Measurements from ENCODE around the gene MC1R. TPM values are rescaled to one million over a fixed set of nuclear protein-coding genes. Genes with fewer than 3 reads are reported as not detected.

MC1R gene
- total and polyA plus RNA-seq, 2 donors, result 0.99 to 20.4 TPM

GRCh38 chr16:89903908-89904515 is 14.7 kb upstream of the MC1R start:
- no peaks in the 10 kb centered on the region for H3K4me1 ChIP-seq (ENCODE audit: control insufficient read depth in 2 of 2, insufficient read depth in 2 of 2, low read length in 2 of 2)
- DNase-seq (ENCODE audit: low read depth in 6 of 9, low spot score in 9 of 9), result no peak
- no peaks in the 10 kb centered on the region for H3K27me3 ChIP-seq (ENCODE audit: control insufficient read depth in 2 of 2, insufficient read depth in 1 of 2, low read length in 1 of 2)
- peaks cover 70 to 78% of the 10 kb centered on the region in 2 donors for H3K36me3 ChIP-seq (ENCODE audit: control insufficient read depth in 2 of 2, insufficient read depth in 2 of 2, low read length in 1 of 2)
- no peak overlapping the region for H3K4me3 ChIP-seq (ENCODE audit: low read length in 2 of 2)
- no peak overlapping the region for H3K27ac ChIP-seq (ENCODE audit: low read depth in 1 of 2, low read length in 1 of 2)
- H3K9me3 ChIP-seq (ENCODE audit: control insufficient read depth in 2 of 2, insufficient read depth in 1 of 2, low read length in 1 of 2), result peaks cover 3 to 13% of the 10 kb centered on the region in 2 donors
- 99% methylated on average over 19 of the region's 19 CpGs for WGBS

GRCh38 chr16:89904606-89905510 is 13.8 kb upstream of the MC1R start:
- 97% methylated on average over 31 of the region's 31 CpGs for WGBS
- H3K36me3 ChIP-seq (ENCODE audit: control insufficient read depth in 2 of 2, insufficient read depth in 2 of 2, low read length in 1 of 2), result peaks cover 67 to 73% of the 10 kb centered on the region in 2 donors
- no peak for DNase-seq (ENCODE audit: low read depth in 6 of 9, low spot score in 9 of 9)
- H3K27me3 ChIP-seq (ENCODE audit: control insufficient read depth in 2 of 2, insufficient read depth in 1 of 2, low read length in 1 of 2), result no peaks in the 10 kb centered on the region
- H3K4me3 ChIP-seq (ENCODE audit: low read length in 2 of 2), result no peak overlapping the region
- peaks cover 3 to 13% of the 10 kb centered on the region in 2 donors for H3K9me3 ChIP-seq (ENCODE audit: control insufficient read depth in 2 of 2, insufficient read depth in 1 of 2, low read length in 1 of 2)
- no peak overlapping the region for H3K27ac ChIP-seq (ENCODE audit: low read depth in 1 of 2, low read length in 1 of 2)
- no peaks in the 10 kb centered on the region for H3K4me1 ChIP-seq (ENCODE audit: control insufficient read depth in 2 of 2, insufficient read depth in 2 of 2, low read length in 2 of 2)

- 98% methylated on average over 23 of the region's 23 CpGs for WGBS
- H3K27ac ChIP-seq (ENCODE audit: low read depth in 1 of 2, low read length in 1 of 2), result no peak overlapping the region
These were observed 13.0 kb upstream of the MC1R start for GRCh38 chr16:89905511-89906139.

GRCh38 chr16:89906140-89907025 is 12.3 kb upstream of the MC1R start:
- Histone ChIP-seq H3K4me1 (ENCODE audit: control insufficient read depth in 2 of 2, insufficient read depth in 2 of 2, low read length in 2 of 2) (no peaks in the 10 kb centered on the region), H3K4me3 (ENCODE audit: low read length in 2 of 2) (no peak overlapping the region), H3K36me3 (ENCODE audit: control insufficient read depth in 2 of 2, insufficient read depth in 2 of 2, low read length in 1 of 2) (peaks cover 65 to 69% of the 10 kb centered on the region in 2 donors), H3K9me3 (ENCODE audit: control insufficient read depth in 2 of 2, insufficient read depth in 1 of 2, low read length in 1 of 2) (peaks cover 3 to 13% of the 10 kb centered on the region in 2 donors), H3K27me3 (ENCODE audit: control insufficient read depth in 2 of 2, insufficient read depth in 1 of 2, low read length in 1 of 2) (no peaks in the 10 kb centered on the region), H3K27ac (ENCODE audit: low read depth in 1 of 2, low read length in 1 of 2) (no peak overlapping the region)
- no peak for DNase-seq (ENCODE audit: low read depth in 6 of 9, low spot score in 9 of 9)
- 98% methylated on average over 40 of the region's 40 CpGs for WGBS

More at GRCh38 chr16:89905511-89906139, 13.0 kb upstream of the MC1R start:
- Histone ChIP-seq H3K9me3 (ENCODE audit: control insufficient read depth in 2 of 2, insufficient read depth in 1 of 2, low read length in 1 of 2) (peaks cover 3 to 13% of the 10 kb centered on the region in 2 donors), H3K36me3 (ENCODE audit: control insufficient read depth in 2 of 2, insufficient read depth in 2 of 2, low read length in 1 of 2) (peaks cover 63 to 68% of the 10 kb centered on the region in 2 donors), H3K4me1 (ENCODE audit: control insufficient read depth in 2 of 2, insufficient read depth in 2 of 2, low read length in 2 of 2) (no peaks in the 10 kb centered on the region), H3K4me3 (ENCODE audit: low read length in 2 of 2) (no peak overlapping the region), H3K27me3 (ENCODE audit: control insufficient read depth in 2 of 2, insufficient read depth in 1 of 2, low read length in 1 of 2) (no peaks in the 10 kb centered on the region)
- no peak for DNase-seq (ENCODE audit: low read depth in 6 of 9, low spot score in 9 of 9)

GRCh38 chr16:89907055-89907814 is 11.4 kb upstream of the MC1R start:
- peaks cover 3 to 13% of the 10 kb centered on the region in 2 donors for H3K9me3 ChIP-seq (ENCODE audit: control insufficient read depth in 2 of 2, insufficient read depth in 1 of 2, low read length in 1 of 2)
- no peak overlapping the region for H3K27ac ChIP-seq (ENCODE audit: low read depth in 1 of 2, low read length in 1 of 2)
- no peaks in the 10 kb centered on the region for H3K27me3 ChIP-seq (ENCODE audit: control insufficient read depth in 2 of 2, insufficient read depth in 1 of 2, low read length in 1 of 2)
- no peak for DNase-seq (ENCODE audit: low read depth in 6 of 9, low spot score in 9 of 9)
- no peak overlapping the region for H3K4me3 ChIP-seq (ENCODE audit: low read length in 2 of 2)
- H3K36me3 ChIP-seq (ENCODE audit: control insufficient read depth in 2 of 2, insufficient read depth in 2 of 2, low read length in 1 of 2), result peaks cover 71 to 72% of the 10 kb centered on the region in 2 donors
- 98% methylated on average over 13 of the region's 13 CpGs for WGBS
- no peaks in the 10 kb centered on the region for H3K4me1 ChIP-seq (ENCODE audit: control insufficient read depth in 2 of 2, insufficient read depth in 2 of 2, low read length in 2 of 2)

- Histone ChIP-seq H3K36me3 (ENCODE audit: control insufficient read depth in 2 of 2, insufficient read depth in 2 of 2, low read length in 1 of 2) (peaks cover 65 to 73% of the 10 kb centered on the region in 2 donors), H3K27ac (ENCODE audit: low read depth in 1 of 2, low read length in 1 of 2) (no peak overlapping the region), H3K9me3 (ENCODE audit: control insufficient read depth in 2 of 2, insufficient read depth in 1 of 2, low read length in 1 of 2) (peaks cover 3 to 13% of the 10 kb centered on the region in 2 donors), H3K27me3 (ENCODE audit: control insufficient read depth in 2 of 2, insufficient read depth in 1 of 2, low read length in 1 of 2) (no peaks in the 10 kb centered on the region), H3K4me3 (ENCODE audit: low read length in 2 of 2) (no peak overlapping the region), H3K4me1 (ENCODE audit: control insufficient read depth in 2 of 2, insufficient read depth in 2 of 2, low read length in 2 of 2) (no peaks in the 10 kb centered on the region)
- no peak for DNase-seq (ENCODE audit: low read depth in 6 of 9, low spot score in 9 of 9)
- WGBS, result 96% methylated on average over 4 of the region's 4 CpGs
These were observed 10.4 kb upstream of the MC1R start for GRCh38 chr16:89908236-89908635.

- no peaks in the 10 kb centered on the region for H3K4me1 ChIP-seq (ENCODE audit: control insufficient read depth in 2 of 2, insufficient read depth in 2 of 2, low read length in 2 of 2)
- peaks cover 3 to 13% of the 10 kb centered on the region in 2 donors for H3K9me3 ChIP-seq (ENCODE audit: control insufficient read depth in 2 of 2, insufficient read depth in 1 of 2, low read length in 1 of 2)
- 80% methylated on average over 47 of the region's 47 CpGs for WGBS
- H3K27ac ChIP-seq (ENCODE audit: low read depth in 1 of 2, low read length in 1 of 2), result no peak overlapping the region
- DNase-seq (ENCODE audit: low read depth in 6 of 9, low spot score in 9 of 9), result peak in 4 of 9 donors; percentile 22 to 60 (median 53)
- H3K27me3 ChIP-seq (ENCODE audit: control insufficient read depth in 2 of 2, insufficient read depth in 1 of 2, low read length in 1 of 2), result no peaks in the 10 kb centered on the region
- H3K36me3 ChIP-seq (ENCODE audit: control insufficient read depth in 2 of 2, insufficient read depth in 2 of 2, low read length in 1 of 2), result peaks cover 52 to 57% of the 10 kb centered on the region in 2 donors
- H3K4me3 ChIP-seq (ENCODE audit: low read length in 2 of 2), result no peak overlapping the region
These were observed 8.6 kb upstream of the MC1R start for GRCh38 chr16:89909777-89910716.
